ENCODE measurements around the gene EFCAB9. TPM values are rescaled to one million over a fixed set of nuclear protein-coding genes. Genes with fewer than 3 reads are reported as not detected.

The EFCAB9 gene
- total RNA-seq, 1 donor from 2014 or later, result not detected

DNA sequence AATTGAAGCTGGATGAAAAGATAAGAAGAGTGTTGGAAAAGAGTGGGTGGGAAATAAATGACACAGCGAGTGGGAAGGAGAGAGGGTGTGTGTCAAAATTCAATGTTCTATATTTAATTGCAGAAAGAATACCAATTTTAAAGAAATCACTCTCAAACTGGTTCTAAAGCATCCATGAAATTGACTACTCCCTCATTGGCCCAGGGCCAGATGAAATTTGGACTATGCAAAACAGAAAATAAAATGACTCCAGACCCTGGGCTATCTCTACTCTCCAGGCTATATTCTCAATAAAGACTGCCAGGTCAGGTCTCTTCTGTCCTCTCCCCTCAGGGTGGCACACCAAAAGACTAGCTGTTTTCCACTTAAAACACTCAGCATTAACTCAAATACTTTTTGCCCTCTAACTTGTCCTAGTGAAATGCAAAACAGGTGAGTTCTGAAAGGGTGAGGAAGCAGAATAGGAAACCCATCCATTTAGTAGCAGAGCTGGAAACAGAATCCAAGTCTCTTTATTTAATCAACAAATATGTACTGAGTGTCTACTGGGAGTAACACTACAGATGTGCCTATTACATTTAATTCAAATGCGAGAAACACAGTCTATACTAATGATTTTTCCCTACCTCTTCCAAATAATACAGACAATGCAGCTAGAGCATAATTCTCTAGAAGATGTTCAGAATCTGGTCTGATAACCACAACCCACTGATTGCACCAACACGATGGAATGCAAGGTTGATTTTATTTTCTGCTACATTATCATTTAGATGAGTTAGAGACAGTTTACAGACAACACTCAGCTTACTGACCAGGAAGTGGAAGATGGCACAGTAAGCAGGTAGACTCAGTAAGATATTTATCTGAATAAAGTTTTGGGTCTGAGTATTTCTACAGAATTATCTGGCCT is 42.1 kb downstream of the EFCAB9 start:
- no peak overlapping the region for H3K4me3 ChIP-seq
- peaks cover 24% of the 10 kb centered on the region for H3K4me1 ChIP-seq
- H3K9me3 ChIP-seq (replicated peaks), result no peaks in the 10 kb centered on the region
- no peaks in the 10 kb centered on the region for H3K27me3 ChIP-seq (ENCODE audit: low read depth)
- H3K36me3 ChIP-seq, result peaks cover 31% of the 10 kb centered on the region
- no peak overlapping the region for H3K27ac ChIP-seq (replicated peaks)
- DNase-seq, result no peak
- TF ChIP-seq, protein P1, sequence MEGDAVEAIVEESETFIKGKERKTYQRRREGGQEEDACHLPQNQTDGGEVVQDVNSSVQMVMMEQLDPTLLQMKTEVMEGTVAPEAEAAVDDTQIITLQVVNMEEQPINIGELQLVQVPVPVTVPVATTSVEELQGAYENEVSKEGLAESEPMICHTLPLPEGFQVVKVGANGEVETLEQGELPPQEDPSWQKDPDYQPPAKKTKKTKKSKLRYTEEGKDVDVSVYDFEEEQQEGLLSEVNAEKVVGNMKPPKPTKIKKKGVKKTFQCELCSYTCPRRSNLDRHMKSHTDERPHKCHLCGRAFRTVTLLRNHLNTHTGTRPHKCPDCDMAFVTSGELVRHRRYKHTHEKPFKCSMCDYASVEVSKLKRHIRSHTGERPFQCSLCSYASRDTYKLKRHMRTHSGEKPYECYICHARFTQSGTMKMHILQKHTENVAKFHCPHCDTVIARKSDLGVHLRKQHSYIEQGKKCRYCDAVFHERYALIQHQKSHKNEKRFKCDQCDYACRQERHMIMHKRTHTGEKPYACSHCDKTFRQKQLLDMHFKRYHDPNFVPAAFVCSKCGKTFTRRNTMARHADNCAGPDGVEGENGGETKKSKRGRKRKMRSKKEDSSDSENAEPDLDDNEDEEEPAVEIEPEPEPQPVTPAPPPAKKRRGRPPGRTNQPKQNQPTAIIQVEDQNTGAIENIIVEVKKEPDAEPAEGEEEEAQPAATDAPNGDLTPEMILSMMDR (IDR thresholded peaks at IDR 0.05; ENCODE audit: borderline replicate concordance), result no peak
- intact Hi-C loops (cut with micrococcal nuclease), result no loop called here

DNA sequence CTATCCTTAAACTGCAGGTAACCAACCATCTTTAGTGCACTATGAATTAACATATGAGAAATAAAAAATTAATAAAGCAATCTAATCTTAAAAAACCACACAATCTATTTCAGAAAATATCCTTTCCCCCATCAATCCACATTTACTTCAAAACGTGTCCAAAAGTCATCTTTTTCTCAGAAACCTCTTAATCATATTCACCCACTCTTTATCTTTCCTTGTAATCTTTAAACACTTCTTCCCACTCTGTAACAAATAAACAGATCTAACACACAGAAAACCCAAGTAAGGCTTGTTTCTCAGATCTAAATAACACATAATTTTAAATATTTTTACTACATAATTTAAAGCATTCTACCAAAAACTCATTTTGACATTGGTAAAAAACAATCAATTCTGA is 44.4 kb downstream of the EFCAB9 start:
- Histone ChIP-seq H3K27me3 (ENCODE audit: low read depth) (no peaks in the 10 kb centered on the region), H3K9me3 (replicated peaks) (no peaks in the 10 kb centered on the region), H3K36me3 (peaks cover 10% of the 10 kb centered on the region), H3K4me3 (no peak overlapping the region), H3K4me1 (peaks cover 24% of the 10 kb centered on the region), H3K27ac (replicated peaks) (no peak overlapping the region)
- intact Hi-C loops (cut with micrococcal nuclease), result no loop called here
- no peak for DNase-seq
- TF ChIP-seq, protein P1 (IDR thresholded peaks at IDR 0.05; ENCODE audit: borderline replicate concordance), result no peak

DNA sequence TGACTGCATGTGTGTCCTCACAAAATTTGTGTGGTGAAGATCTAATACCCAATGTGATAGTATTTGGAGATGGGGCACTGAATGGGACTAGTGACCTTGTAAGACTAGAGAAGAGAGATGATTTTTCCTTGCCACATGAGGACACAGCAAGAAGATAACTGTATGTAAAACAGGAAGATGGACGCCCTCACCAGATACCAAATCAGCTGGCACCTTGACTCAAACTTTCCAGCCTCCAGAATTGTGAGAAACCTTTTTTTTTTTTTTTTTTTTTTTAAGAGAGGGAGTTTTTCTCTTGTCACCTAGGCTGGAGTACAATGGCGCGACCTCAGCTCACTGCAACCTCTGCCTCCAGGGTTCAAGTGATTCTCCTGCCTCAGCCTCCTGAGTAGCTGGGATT is 49.3 kb downstream of the EFCAB9 start:
- Histone ChIP-seq H3K36me3 (no peaks in the 10 kb centered on the region), H3K27me3 (ENCODE audit: low read depth) (no peaks in the 10 kb centered on the region), H3K27ac (replicated peaks) (no peak overlapping the region), H3K9me3 (replicated peaks) (no peaks in the 10 kb centered on the region), H3K4me1 (peaks cover 26% of the 10 kb centered on the region), H3K4me3 (no peak overlapping the region)
- no peak for DNase-seq
- TF ChIP-seq, protein P1 (IDR thresholded peaks at IDR 0.05; ENCODE audit: borderline replicate concordance), result no peak
- intact Hi-C loops (cut with micrococcal nuclease), result no loop called here

DNA sequence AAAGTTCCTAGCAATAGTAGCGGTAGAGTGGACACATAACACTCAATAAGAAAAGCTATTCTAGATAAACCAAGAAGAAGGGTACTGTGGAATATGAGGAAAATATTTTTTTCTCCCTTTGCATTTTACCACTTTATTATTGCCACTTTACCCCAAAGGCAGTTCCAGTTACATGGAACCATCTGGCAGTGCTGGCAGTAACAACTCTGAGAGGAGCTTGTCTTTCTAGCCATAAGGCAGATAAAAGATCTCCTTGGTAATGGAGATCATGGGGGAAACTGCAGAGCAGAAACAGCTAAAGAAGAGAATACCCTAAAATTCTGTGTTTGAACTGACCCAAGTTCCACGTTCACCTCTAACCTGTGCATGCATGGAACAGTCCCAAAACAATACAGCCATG is 51.1 kb downstream of the EFCAB9 start:
- TF ChIP-seq, protein P1 (IDR thresholded peaks at IDR 0.05; ENCODE audit: borderline replicate concordance), result no peak
- intact Hi-C loops (cut with micrococcal nuclease), result no loop called here

DNA sequence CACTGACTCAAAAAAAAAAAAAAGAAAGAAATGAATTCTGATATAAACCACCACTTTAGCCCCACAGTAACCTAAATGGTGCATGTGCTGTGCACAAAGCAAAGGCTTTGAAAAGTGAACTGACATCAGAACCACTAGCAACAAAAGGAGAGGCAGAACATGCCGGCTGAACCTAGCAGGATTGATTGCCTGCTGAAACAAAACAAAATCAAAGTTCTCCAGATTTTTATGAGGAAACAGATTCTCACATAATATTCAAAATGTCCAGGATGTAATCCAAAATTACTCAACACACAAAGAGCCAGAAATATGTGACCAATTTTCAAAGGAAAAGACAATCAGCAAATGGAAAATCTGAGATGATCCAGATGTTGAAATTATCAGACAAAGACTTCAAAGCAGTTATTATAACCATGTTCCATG is 51.7 kb downstream of the EFCAB9 start:
- Histone ChIP-seq H3K27me3 (ENCODE audit: low read depth) (no peaks in the 10 kb centered on the region), H3K27ac (replicated peaks) (no peak overlapping the region), H3K36me3 (no peaks in the 10 kb centered on the region), H3K9me3 (replicated peaks) (peaks cover 11% of the 10 kb centered on the region), H3K4me3 (no peak overlapping the region), H3K4me1 (peaks cover 26% of the 10 kb centered on the region)
- intact Hi-C loops (cut with micrococcal nuclease), result no loop called here
- TF ChIP-seq, protein P1 (IDR thresholded peaks at IDR 0.05; ENCODE audit: borderline replicate concordance), result no peak
- no peak for DNase-seq

More for the DNA sequence above, 51.1 kb downstream of the EFCAB9 start:
- H3K4me1 ChIP-seq, result peaks cover 26% of the 10 kb centered on the region
- H3K4me3 ChIP-seq, result no peak overlapping the region
- no peak for DNase-seq
- no peaks in the 10 kb centered on the region for H3K36me3 ChIP-seq
- no peak overlapping the region for H3K27ac ChIP-seq (replicated peaks)
- H3K9me3 ChIP-seq (replicated peaks), result peaks cover 5% of the 10 kb centered on the region
- H3K27me3 ChIP-seq (ENCODE audit: low read depth), result no peaks in the 10 kb centered on the region

Measured in left ventricle myocardium inferior (tissue), 1 donor.